Nephron (organoid): ENCODE results near the gene PYM1.
"Not testable (repeated sequence)": the region's sequence is repeated elsewhere in the genome, so short reads cannot be mapped to it uniquely, and the experiment has no call there.

Experiments
- H3K27ac Mint-ChIP-seq, 3 experiments: 2 replicates each; pipeline ENCODE4 v1.8.0; 2020; ENCODE audit warnings: mixed read lengths in 3 of 3, mild to moderate bottlenecking in 2 of 3, moderate library complexity in 1 of 3
- H3K27me3 Mint-ChIP-seq: 2 replicates; pipeline ENCODE4 v1.8.0; 2021; ENCODE audit warnings: low read depth, mild to moderate bottlenecking, moderate library complexity, mixed read lengths
- H3K36me3 Mint-ChIP-seq: 2 replicates; pipeline ENCODE4 v1.8.0; 2020; ENCODE audit warnings: low read depth, mixed read lengths
- H3K4me1 Mint-ChIP-seq: 2 replicates; pipeline ENCODE4 v1.8.0; 2020; ENCODE audit warnings: mixed read lengths
- H3K4me3 Mint-ChIP-seq, 3 experiments: 2 replicates each; pipeline ENCODE4 v1.8.0; 2020; ENCODE audit warnings: mild to moderate bottlenecking in 3 of 3, mixed read lengths in 3 of 3, moderate library complexity in 2 of 3
- H3K9me3 Mint-ChIP-seq: 2 replicates; pipeline ENCODE4 v1.8.0; 2020; ENCODE audit warnings: mixed read lengths
- CTCF ChIP-seq, 3 experiments: fragments of 200-600 bp; sonication (generic); IDR thresholded peaks; one replicate each; pipeline ENCODE4 v1.5.0; 2021; ENCODE audit warnings: antibody characterized with exemption in 3 of 3; ENCODE audit not compliant: unreplicated experiment in 3 of 3

The PYM1 gene

GRCh38 chr12:55874443-55874842 is 53.3 kb downstream of the PYM1 start:
- peaks cover 12% of the 10 kb centered on the region for H3K9me3 Mint-ChIP-seq
- no peak overlapping the region for H3K4me3 Mint-ChIP-seq
- H3K4me1 Mint-ChIP-seq, result no peaks in the 10 kb centered on the region
- H3K27me3 Mint-ChIP-seq, result no peaks in the 10 kb centered on the region
- no peak overlapping the region for H3K27ac Mint-ChIP-seq
- H3K36me3 Mint-ChIP-seq, result peaks cover 8% of the 10 kb centered on the region
- TF ChIP-seq CTCF (IDR thresholded peaks at IDR 0.05; ENCODE audit: unreplicated experiment in 3 of 3), result no peak

- not testable (repeated sequence) for H3K4me3 Mint-ChIP-seq, H3K27ac Mint-ChIP-seq, H3K4me1 Mint-ChIP-seq, H3K27me3 Mint-ChIP-seq, H3K9me3 Mint-ChIP-seq, H3K36me3 Mint-ChIP-seq
Observed at GRCh38 chr12:55866454-55867004, 61.2 kb downstream of the PYM1 start.

GRCh38 chr12:55865327-55865726 is 62.4 kb downstream of the PYM1 start:
- H3K27me3 Mint-ChIP-seq, result no peaks in the 10 kb centered on the region
- no peaks in the 10 kb centered on the region for H3K4me1 Mint-ChIP-seq
- no peaks in the 10 kb centered on the region for H3K36me3 Mint-ChIP-seq
- H3K9me3 Mint-ChIP-seq, result peaks cover 8% of the 10 kb centered on the region
- no peak for TF ChIP-seq CTCF (IDR thresholded peaks at IDR 0.05; ENCODE audit: unreplicated experiment in 3 of 3)
- H3K27ac Mint-ChIP-seq, result no peak overlapping the region
- no peak overlapping the region for H3K4me3 Mint-ChIP-seq

- H3K4me3 Mint-ChIP-seq, H3K4me1 Mint-ChIP-seq, H3K27ac Mint-ChIP-seq, H3K27me3 Mint-ChIP-seq, H3K9me3 Mint-ChIP-seq, H3K36me3 Mint-ChIP-seq: not testable (repeated sequence)
Observed at GRCh38 chr12:55862931-55863330, 64.8 kb downstream of the PYM1 start.

- Mint-ChIP-seq H3K4me3 (no peak overlapping the region), H3K36me3 (no peaks in the 10 kb centered on the region), H3K27me3 (no peaks in the 10 kb centered on the region), H3K27ac (no peak overlapping the region), H3K4me1 (no peaks in the 10 kb centered on the region), H3K9me3 (peaks cover 5% of the 10 kb centered on the region)
- TF ChIP-seq CTCF (IDR thresholded peaks at IDR 0.05; ENCODE audit: unreplicated experiment in 3 of 3), result no peak
Observed at GRCh38 chr12:55862286-55862685, 65.4 kb downstream of the PYM1 start.

GRCh38 chr12:55861871-55862270 is 65.8 kb downstream of the PYM1 start:
- peaks cover 4% of the 10 kb centered on the region for H3K9me3 Mint-ChIP-seq
- no peaks in the 10 kb centered on the region for H3K27me3 Mint-ChIP-seq
- H3K4me1 Mint-ChIP-seq, result no peaks in the 10 kb centered on the region
- no peaks in the 10 kb centered on the region for H3K36me3 Mint-ChIP-seq
- no peak for TF ChIP-seq CTCF (IDR thresholded peaks at IDR 0.05; ENCODE audit: unreplicated experiment in 3 of 3)
- H3K4me3 Mint-ChIP-seq, result no peak overlapping the region
- H3K27ac Mint-ChIP-seq, result no peak overlapping the region

- H3K4me3 Mint-ChIP-seq, result no peak overlapping the region
- no peaks in the 10 kb centered on the region for H3K4me1 Mint-ChIP-seq
- no peaks in the 10 kb centered on the region for H3K27me3 Mint-ChIP-seq
- no peak for TF ChIP-seq CTCF (IDR thresholded peaks at IDR 0.05; ENCODE audit: unreplicated experiment in 3 of 3)
- H3K9me3 Mint-ChIP-seq, result peaks cover 4% of the 10 kb centered on the region
- H3K27ac Mint-ChIP-seq, result no peak overlapping the region
- H3K36me3 Mint-ChIP-seq, result no peaks in the 10 kb centered on the region
Observed at GRCh38 chr12:55861396-55861795, 66.3 kb downstream of the PYM1 start.
